NCI-H774 (cell line): ENCODE data around the gene ISM2.
"Not testable (repeated sequence)": the region's sequence is repeated elsewhere in the genome, so short reads cannot be mapped to it uniquely, and the experiment has no call there.

Source experiments
- DNase-seq: peaks from one replicate; lab custom pipeline; 2025; lab: John Stamatoyannopoulos, UW

ISM2 gene

DNA sequence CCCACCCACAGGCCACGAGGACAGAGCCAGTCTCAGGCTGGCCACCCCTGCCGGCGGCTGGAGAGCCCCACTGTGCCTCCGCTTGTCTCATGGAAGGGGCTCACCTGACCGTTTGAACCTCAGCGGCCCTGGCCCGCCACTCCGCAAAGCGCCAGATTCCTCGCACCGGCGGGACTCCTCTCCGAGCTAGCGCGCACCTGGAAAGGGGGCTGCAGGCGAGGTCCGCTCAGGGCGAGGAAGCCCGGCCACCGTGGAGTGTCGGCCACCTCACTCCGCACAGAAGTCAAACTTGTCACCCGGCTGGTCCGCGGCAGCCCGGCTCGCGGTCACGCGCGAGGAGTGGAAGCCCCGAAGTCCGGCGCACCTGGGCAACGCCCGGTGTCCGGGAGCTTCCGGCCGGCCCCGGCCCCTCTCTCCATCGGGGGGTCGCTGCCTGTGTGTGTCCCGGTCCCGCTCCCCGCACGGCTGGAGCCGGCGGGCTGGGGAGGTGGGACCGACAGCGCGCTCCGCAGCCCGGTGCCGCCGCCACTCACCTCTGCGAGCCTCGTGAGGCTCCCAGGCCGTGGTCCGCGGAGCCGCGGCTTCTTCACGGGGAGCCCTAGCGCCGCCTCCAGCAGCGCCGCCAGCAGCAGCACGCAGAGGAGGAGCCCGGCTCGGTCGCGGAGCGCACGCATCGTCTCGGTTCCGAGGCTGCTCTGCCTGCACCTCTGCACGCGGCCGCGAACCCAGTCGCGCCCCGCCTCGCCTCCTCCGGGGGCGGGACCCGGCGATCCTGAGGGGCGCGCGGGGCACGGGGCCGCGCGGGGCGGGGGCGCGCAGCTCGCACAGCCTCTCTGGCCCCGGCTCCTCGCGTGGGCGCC is at the start of gene ISM2:
ISM2 (minus strand) TSS at position 697 of the 860 bp plus-strand sequence; CDS start at position 674, 23 bp downstream.
- DNase-seq: peak; percentile 10

DNA sequence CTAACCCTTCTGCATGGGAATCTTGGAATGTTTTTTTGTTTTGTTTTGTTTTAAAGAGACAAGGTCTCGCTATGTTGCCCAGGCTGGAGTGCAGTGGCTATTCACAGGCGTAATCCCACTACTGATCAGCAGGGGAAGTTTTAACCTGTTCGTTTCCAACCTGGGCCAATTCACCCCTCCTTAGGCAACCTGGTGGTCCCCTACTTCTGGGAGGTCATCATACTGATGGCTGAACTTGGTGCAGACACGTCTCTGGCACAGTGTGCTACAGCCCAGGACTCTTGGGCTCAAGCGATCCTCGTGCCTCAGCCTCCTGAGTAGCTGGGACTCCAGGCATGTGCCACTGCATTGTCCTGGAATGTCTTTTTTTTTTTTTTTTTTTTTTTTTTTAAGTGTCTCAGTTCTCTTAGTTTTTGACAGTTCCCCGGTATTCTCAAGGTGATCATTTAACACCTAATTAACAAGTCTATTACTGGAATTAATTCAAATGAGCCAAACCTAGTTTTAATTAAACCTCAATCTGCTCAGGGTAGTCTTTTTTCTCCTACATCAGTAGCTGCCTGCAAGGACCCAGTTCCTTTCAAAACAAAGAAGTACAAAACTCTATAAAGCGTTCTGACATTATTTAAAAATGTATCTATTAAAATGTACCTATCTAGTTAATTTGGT is 49.0 kb upstream of the ISM2 start:
- no peak for DNase-seq

DNA sequence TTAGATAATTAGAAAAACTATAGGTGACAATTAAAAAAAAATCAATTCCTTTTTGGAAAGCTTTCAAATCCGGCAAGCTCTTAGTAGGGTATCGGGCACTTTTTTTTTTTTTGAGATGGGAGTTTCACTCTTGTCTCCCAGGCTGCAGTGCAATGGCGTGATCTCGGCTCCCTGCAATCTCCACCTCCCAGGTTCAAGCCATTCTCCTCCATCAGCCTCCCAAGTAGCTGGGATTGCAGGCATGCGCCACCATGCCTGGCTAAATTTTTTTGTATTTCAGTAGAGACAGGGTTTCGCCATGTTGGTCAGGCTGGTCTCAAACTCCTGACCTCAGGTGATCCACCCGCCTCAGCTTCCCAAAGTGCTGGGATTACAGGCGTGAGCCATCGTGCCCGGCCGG is 46.6 kb upstream of the ISM2 start:
- not testable (repeated sequence) for DNase-seq

DNA sequence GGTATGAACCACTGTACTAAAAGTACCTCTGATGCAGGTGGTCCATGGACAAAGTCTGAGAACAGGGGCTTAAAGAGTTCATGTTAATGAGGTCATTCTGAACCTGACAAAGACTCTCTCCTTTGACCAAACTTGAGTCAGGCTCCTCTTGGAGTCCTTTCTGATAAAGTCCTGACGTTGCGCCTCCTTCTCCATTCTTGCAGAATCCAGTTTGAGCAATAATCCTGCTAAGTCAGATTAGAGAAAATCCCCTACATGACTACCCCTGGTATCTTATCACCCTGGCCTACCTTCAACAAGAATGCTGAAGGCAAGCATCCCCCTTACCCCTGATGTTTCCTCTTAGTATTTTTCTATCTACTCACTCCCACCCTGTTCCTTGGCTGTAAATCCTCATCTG is 46.0 kb upstream of the ISM2 start:
- DNase-seq: no peak

DNA sequence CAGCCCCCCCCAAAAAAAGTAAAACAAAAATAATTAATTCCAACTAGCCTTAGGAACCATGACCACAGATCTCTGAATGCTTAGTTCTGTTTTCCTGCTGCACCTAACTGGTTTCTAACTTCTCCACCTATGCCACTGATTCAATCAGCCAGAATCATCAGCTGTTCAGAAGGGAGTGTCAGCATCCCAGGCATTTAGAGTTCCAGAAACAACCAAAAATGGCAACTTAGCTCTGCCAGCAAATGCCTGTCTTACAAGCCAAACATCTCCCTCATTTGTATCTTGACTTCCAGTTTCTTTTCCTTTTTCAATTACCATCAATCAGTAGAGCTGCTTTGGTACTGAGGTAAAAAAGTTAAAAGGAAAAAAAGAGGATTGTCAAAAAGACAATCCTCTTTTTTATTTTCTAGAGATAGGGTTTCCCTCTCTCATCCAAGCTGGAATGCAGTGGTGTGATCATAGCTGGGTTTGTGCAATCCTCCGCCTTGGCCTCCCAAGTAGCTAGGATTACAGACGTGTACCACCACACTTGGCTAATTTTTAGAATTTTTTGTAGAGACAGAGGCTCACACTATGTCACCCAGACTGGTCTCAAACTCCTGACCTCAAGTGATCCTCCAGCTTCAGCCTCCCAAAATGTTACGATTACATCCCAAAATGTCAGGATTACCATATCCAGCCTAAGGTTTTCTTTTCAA is 45.2 kb upstream of the ISM2 start:
- DNase-seq: no peak

DNA sequence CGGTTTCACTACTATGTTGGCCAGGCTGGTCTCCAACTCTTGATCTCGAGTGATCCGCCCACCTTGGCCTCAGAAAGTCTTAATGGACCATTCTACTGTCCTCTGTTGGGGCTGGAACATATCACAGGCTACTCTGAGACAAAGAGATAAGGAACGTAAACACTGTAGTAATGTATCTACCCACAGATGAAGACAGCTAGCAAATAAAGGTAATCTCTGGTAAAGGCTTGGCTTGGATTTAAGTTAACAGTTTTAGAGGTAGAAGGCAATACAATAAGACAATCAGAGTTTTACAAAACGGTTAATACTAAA is 44.6 kb upstream of the ISM2 start:
- DNase-seq: no peak

DNA sequence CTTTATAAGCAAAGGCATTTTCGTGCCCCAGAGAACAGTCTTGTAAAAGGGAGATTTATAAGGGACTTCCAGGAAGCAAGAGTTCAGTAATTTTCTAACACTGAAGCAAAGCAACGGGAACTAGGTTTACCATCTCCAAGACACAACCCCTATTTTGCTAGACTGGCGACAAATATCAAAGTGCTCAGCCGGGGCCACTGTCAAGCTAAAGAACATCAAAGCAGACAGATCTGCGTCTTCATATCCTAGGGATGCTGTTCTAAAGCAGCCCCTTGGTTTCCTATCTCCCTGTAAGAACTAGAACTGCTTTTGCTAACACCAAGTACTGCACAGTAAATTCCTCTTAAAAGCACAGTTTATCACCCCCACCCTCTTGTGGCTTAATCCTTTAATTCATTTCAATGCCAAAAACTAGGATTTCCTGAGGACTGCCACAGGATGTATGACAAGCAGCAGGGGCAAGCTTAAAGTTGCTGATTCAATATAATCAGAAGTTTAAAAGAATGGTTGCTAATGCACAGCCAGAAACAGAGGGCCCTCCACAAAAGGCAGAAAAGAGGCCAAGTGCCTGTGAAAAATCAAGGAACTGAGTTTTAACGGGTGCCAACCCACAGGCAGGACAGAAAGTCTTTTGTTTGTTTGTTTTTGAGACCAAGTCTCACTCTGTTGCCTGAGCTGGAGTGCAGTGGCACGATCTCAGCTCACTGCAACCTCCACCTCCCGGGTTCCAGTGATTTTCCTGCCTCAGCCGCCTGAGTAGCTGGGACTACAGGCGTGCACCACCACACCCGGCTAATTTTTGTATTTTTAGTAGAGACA is 44.0 kb upstream of the ISM2 start:
- DNase-seq: no peak

DNA sequence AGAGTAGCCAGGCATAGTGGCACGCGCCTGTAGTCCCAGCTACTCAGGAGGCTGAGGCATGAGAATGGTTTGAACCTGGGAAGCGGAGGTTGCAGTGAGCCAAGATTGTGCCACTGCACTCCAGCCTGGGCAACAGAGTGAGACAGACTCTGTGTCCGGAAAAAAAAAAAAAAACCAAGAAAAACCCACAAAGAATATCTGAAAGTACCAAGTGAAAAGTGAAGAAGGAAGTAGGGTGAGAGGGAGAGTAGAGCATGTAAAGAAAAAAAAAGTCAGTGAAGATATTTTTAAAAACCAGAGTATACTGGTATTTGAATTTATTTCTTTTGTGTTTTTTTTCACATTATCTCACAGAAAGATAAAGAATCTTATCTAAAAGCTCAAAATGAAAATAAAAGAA is 43.3 kb upstream of the ISM2 start:
- DNase-seq: no peak

DNA sequence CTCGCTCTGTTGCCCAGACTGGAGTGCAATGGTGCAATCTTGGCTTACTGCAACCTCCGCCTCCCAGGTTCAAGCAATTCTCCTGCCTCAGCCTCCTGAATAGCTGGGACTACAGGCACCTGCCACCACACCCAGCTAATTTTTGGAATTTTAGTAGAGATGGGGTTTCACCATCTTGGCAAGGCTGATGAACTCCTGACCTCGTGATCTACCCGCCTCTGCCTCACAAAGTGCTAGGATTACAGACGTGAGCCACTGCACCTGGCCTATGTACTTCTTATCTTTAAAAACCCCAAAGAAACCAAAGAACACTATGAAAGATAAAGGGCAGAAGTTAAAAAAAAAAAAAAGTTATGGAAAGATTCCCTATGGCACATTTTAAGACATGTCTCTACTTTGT is 38.3 kb upstream of the ISM2 start:
- DNase-seq: not testable (repeated sequence)

DNA sequence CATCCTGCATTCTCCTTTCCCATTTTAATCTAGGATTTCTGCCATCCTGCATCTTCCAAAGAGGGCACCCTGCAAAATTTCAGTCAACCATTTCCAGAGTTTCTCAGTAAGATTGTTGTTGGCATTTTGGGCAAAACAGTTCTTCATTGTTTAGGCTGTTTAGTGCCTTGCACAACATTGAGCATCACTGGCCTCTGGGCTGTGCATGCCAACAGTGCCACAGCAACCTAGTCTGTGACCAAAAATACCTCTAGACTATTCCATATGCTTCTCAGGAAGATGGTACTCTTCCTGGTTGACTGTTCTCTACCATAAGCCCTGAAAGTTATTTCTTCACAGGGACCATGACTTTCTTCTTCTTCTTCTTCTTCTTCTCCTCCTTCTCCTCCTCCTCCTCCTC is 32.5 kb upstream of the ISM2 start:
- DNase-seq: no peak

DNA sequence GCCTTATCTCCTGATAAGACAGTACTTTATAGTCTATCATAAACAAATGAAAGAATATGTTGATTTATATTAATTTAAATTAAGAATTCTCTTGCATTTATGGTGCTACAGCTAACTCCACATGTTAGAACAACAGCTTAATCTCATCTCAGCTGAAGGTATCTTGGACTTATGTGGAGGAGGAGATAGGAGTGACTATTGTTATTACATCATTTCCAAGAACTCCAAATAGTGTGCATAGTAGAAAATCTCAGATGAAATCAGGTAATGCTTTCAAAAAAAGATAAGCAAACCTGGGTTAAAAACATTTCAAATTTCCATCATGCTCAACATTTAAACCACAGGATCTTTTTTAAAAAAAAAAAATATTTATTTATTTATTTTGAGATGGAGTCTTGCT is 31.3 kb upstream of the ISM2 start:
- DNase-seq: no peak

DNA sequence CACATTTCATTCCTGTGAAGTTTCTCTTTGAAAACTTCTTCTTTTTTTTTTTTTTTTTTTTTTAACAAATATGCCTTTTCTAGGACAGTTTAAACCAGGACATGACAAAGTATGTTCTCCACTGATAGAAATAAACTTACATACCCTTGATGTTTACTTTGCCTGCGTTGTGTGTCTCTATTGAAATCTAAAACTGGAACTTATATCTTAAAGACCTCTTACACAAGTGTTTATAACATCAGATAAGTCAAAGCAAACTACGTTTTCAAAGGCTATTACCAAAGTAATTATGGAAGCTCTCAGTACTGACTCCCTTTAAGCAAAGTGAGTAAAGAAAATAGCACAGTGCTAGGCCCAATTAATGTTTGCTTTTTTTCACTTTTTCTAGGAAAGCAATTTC is 30.6 kb upstream of the ISM2 start:
- no peak for DNase-seq

DNA sequence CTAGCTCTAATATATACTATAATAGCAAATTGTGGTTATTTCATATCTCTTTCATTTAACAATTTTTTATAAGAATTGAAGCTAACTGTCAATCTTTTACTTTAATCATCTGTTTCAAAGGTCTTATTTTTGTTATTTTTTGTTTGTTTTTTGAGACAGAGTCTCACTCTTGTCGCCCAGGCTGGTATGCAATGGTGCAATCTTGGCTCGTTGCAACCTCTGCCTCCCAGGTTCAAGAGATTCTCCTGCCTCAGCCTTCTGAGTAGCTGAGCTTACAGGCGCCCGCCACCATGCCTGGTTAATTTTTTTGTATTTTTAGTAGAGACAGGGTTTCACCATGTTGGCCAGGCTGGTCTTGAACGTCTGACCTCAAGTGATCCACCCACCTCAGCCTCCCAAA is 30.1 kb upstream of the ISM2 start:
- DNase-seq: not testable (repeated sequence)

DNA sequence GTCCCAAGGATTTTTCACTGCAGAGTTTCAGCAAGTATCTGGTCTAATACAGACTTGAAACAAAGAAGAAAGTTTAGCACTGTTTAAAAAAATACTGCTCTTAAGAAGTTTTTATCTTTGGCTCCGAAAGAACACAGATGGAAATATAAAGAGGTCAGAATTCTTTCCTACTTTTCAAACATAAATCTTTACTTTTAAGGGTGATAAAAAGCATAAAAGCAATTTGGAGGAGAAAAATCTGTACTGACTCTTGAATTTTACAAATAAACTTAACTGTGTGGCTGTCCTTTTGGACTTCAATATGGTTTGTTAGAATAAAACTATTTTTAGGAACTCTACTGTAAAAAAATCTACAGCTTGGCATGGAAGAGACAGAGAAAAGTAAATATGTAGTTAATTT is 27.6 kb upstream of the ISM2 start:
- no peak for DNase-seq

DNA sequence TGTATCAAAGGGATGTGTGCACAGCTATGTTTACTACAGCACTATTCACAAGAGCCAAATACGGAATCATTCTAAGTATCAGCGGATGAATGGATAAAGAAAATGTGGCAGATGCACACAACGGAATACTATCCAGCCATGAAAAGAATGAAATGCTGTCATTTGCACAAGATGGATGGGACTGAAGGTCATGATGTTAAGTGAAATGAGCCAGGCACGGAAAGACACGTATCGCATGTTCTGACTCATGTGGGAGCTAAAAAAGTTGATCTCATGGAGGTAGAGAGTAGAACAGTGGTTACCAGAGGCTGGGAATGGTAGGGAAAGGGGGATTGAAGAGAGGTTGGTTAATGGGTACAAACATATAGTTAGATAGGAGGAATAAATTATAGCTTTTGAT is 25.9 kb upstream of the ISM2 start:
- no peak for DNase-seq

DNA sequence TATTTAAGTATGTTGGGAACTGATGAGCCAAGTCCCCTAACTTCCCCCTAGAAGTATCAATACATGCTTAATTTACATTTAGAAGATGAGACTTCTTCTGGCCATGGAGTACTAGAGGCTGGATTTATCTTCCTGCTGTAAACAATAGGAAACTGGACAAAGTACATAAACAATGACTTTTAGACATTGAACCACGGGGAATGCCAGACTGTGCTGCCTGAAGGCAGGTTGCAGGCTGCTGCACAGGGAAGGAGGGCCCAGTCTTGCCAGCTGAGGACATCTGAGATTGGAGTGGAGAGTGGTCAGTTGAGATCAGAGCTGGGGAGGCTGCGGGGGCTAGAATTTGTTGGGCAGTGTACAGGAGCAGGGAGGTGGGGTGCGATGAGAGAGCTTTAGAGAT is 24.5 kb upstream of the ISM2 start:
- no peak for DNase-seq

DNA sequence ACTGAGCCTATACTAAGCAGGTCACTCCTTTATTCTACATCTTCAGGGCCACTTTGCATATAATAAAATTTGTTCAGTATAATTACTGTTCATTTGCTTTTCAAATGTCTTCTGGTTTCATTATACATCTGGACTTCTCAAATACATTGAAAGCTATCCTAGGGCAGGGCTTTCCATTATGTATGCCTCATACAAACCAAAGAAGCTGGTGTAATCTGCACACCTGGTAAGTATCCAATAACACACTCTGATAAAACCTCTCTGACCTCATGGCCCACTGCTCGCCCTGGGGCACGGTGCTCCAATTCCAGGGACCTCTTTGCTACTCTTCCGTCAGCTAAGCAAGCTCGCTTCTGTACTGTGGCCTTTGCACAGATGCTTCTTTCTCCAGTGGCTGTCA is 21.9 kb upstream of the ISM2 start:
- no peak for DNase-seq

DNA sequence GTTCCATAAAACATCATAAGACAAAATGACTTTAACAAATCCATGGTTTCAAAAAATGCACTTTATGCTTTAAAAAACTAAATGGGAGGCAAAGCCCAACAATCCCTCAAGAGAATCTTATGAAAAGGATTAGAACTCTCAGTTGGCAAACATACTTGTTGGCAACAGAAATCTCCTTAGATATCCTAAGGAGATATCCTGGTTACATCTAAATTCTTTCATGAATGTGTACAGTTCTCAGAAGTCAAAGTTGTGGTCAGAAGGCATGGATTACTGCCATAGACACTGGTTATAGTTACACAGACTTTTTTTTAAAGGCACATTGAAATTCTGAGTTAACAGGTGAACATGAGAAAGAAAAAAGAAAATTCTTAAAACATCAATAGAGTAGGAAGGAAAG is 17.5 kb upstream of the ISM2 start:
- no peak for DNase-seq

DNA sequence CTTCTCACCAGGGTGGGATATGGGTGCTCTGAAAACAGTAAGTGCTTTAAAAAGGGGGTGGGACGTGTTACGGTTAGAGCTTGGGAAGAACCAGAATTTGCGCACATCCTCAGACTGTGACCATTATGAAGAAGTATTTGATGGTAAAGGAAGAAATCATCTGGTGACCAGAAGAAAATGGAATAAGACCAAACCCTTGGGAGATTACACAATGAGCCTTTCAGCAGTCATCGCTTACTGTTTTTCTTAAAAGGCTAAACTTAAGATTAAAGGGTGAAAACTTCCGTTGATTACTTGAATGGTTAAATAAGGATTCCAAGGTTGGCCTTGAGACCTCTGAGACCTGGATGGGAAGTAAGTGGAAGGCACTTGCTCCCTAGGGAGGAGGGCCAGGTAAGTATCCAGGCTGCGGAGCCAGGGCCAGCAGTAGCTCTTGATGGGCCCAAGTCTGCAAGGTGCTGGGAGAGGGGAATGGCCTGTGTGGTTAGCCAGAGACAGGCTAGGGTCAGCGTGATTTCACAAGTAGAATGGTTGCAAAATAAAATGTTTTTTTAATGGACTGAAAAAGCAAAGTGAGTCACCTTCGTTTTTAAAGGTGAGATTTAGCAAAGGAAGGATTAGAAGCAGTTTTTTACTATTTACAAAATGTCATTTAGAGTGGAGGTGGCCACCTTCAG is 13.0 kb upstream of the ISM2 start:
- DNase-seq: no peak

DNA sequence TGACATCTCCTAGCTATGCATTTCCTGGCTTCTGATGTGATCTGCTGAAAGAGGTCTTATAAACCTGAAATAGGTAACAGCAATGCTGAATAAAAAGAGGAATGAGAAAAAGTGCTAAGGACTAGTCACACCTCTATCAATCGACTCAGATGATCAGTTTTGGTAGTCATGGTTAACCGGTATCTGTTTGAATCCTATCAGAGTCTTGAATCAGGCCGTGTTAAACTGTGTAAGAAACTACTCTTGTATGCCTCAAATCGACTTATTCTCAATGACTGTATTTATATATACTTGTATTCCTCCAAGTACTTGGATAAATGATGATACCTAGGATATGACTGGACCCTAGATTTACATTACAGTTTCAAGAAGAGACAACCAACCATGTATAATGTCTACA is 10.8 kb upstream of the ISM2 start:
- no peak for DNase-seq

DNA sequence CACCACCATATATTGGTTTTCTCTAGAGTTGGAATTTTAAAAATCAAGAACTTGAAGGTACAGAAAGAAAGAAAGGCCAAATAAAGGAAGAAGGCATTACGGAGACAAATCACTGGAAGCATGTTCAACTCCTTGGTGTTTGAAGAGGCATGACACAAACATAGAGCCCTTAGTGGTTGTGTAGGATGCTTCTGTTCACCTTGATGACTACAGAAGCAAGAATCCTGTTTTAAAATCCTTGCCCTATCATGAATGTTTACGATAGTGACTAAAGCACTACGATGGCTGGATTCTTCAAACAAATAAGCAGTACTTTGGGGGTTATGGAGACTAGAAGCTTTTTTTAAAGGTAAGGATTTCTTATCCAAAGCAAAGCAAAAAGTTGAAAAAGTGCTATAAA is 10.3 kb upstream of the ISM2 start:
- DNase-seq: no peak

DNA sequence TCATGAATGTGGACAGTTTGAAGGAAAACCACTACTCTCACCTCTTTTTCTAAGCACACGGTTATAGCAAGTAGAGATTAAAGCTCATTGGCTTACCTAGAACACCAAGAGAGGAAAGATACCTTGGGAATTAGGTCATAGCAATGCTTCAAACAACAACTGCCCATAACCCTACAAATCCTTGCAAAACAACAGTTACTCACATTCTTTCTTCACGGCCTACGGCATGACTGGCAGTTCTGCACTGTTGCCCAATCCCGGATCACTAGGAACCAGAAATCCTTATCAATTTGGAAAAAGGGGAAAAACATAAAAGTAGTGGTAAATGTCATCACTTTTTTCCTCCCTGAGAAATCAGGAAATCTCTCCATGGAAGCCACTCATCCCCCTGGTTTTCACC is 9.6 kb upstream of the ISM2 start:
- DNase-seq: no peak
